Trophoblast cell (in vitro differentiated cells and primary cell): ENCODE measurements around the gene SLC27A5.
A peak's percentile ranks its signal among the peaks of the same experiment; 100 is the strongest.

Experiments used
- DNase-seq, 2 donors: peaks; one replicate each; pipeline ENCODE4 v3.0.0-alpha.2; 2016
- H2AFZ ChIP-seq: 2 replicates; pipeline ENCODE4 v1.6.1; 2013; ENCODE audit warnings: low read length, moderate library complexity, mild to moderate bottlenecking; ENCODE audit not compliant: insufficient read depth, poor library complexity
- H2AK5ac ChIP-seq: 2 replicates; pipeline ENCODE4 v1.6.1; 2013; ENCODE audit warnings: mild to moderate bottlenecking, low read length
- H2BK120ac ChIP-seq: 2 replicates; pipeline ENCODE4 v1.6.1; 2013; ENCODE audit warnings: low read length, mild to moderate bottlenecking, moderate library complexity; ENCODE audit not compliant: insufficient read depth, poor library complexity
- H2BK12ac ChIP-seq: 2 replicates; pipeline ENCODE4 v1.6.1; 2013; ENCODE audit warnings: mild to moderate bottlenecking, low read length, moderate library complexity
- H2BK5ac ChIP-seq: 2 replicates; pipeline ENCODE4 v1.6.1; 2013; ENCODE audit warnings: low read length, low read depth, moderate library complexity, mild to moderate bottlenecking; ENCODE audit not compliant: poor library complexity
- H3K14ac ChIP-seq: 2 replicates; pipeline ENCODE4 v1.6.1; 2013; ENCODE audit warnings: mild to moderate bottlenecking, low read length
- H3K18ac ChIP-seq: 2 replicates; pipeline ENCODE4 v1.6.1; 2013; ENCODE audit warnings: mild to moderate bottlenecking, low read length
- H3K23ac ChIP-seq: 2 replicates; pipeline ENCODE4 v1.6.1; 2013; ENCODE audit warnings: low read length
- H3K27ac ChIP-seq: 2 replicates; pipeline ENCODE4 v1.5.1; 2013; ENCODE audit warnings: low read depth, mild to moderate bottlenecking, inconsistent platforms, low read length, moderate library complexity
- H3K27me3 ChIP-seq: 2 replicates; pipeline ENCODE4 v1.6.1; 2013; ENCODE audit warnings: inconsistent platforms, mild to moderate bottlenecking, low read length, moderate library complexity; ENCODE audit not compliant: insufficient read depth
- H3K36me3 ChIP-seq, 2 experiments: 1 replicate in 1 of 2; 2 replicates in 1 of 2; pipeline ENCODE4 v1.6.1; 2013; ENCODE audit warnings: low read length in 2 of 2, mild to moderate bottlenecking in 2 of 2, moderate library complexity in 1 of 2; ENCODE audit not compliant: insufficient read depth in 2 of 2, control insufficient read depth in 1 of 2
- H3K4ac ChIP-seq: 2 replicates; pipeline ENCODE4 v1.6.1; 2013; ENCODE audit warnings: low read depth, mild to moderate bottlenecking, low read length, moderate library complexity
- H3K4me1 ChIP-seq, 2 experiments: 1 replicate in 1 of 2; 2 replicates in 1 of 2; pipeline ENCODE4 v1.6.1; 2013; ENCODE audit warnings: low read length in 2 of 2, mild to moderate bottlenecking in 2 of 2, moderate library complexity in 1 of 2; ENCODE audit not compliant: insufficient read depth in 2 of 2, control insufficient read depth in 1 of 2
- H3K4me2 ChIP-seq: 2 replicates; pipeline ENCODE4 v1.6.1; 2013; ENCODE audit warnings: inconsistent platforms, mild to moderate bottlenecking, low read length, moderate library complexity
- H3K4me3 ChIP-seq: 2 replicates; pipeline ENCODE4 v1.5.1; 2013; ENCODE audit warnings: mild to moderate bottlenecking, low read depth, low read length, inconsistent platforms
- H3K79me1 ChIP-seq: one replicate; pipeline ENCODE4 v1.6.1; 2013; ENCODE audit warnings: low read length
- H3K79me2 ChIP-seq: 2 replicates; pipeline ENCODE4 v1.6.1; 2013; ENCODE audit warnings: low read length, mild to moderate bottlenecking; ENCODE audit not compliant: control insufficient read depth, insufficient read depth, poor library complexity
- H3K9ac ChIP-seq: 2 replicates; pipeline ENCODE4 v1.6.1; 2013; ENCODE audit warnings: mild to moderate bottlenecking, low read length
- H3K9me3 ChIP-seq: 2 replicates; pipeline ENCODE4 v1.6.1; 2013; ENCODE audit warnings: low read depth, mild to moderate bottlenecking, control low read depth, inconsistent platforms, low read length; ENCODE audit not compliant: insufficient read depth
- H4K12ac ChIP-seq: 2 replicates; pipeline ENCODE4 v1.6.1; 2013; ENCODE audit warnings: low read depth, mild to moderate bottlenecking, low read length, moderate library complexity
- H4K8ac ChIP-seq: 2 replicates; pipeline ENCODE4 v1.6.1; 2013; ENCODE audit warnings: low read depth, mild to moderate bottlenecking, low read length, moderate library complexity
- H4K91ac ChIP-seq: one replicate; pipeline ENCODE4 v1.6.1; 2013; ENCODE audit warnings: low read depth, mild to moderate bottlenecking, low read length, moderate library complexity
- WGBS: extraction: QIAGEN DNeasy Blood & Tissue Kit; methylation state at CpG from one replicate; pipeline ENCODE4 v1.1.7; 2013; ENCODE audit warnings: missing lambda C conversion rate; ENCODE audit not compliant: insufficient read length, insufficient coverage; ENCODE audit errors: extremely low coverage; 5-methylcytosine and 5-hydroxymethylcytosine counted together

SLC27A5 gene

GRCh38 chr19:58469241-58470013 lies 42.4 kb downstream of the SLC27A5 start:
- H2AFZ ChIP-seq = no peak overlapping the region
- peaks cover 36 to 40% of the 10 kb centered on the region in 2 experiments for H3K36me3 ChIP-seq
- no peak overlapping the region for H2BK5ac ChIP-seq
- no peak overlapping the region for H2BK120ac ChIP-seq
- no peak overlapping the region for H2BK12ac ChIP-seq
- no peak overlapping the region for H4K12ac ChIP-seq
- no peak overlapping the region for H2AK5ac ChIP-seq
- no peak overlapping the region for H4K91ac ChIP-seq
- no peak for DNase-seq
- no peak overlapping the region for H3K14ac ChIP-seq
- H3K79me2 ChIP-seq = peaks cover 4% of the 10 kb centered on the region
- no peak overlapping the region for H3K9ac ChIP-seq
- no peak overlapping the region for H3K27ac ChIP-seq
- no peak overlapping the region for H3K18ac ChIP-seq
- H3K4me2 ChIP-seq = no peak overlapping the region
- H4K8ac ChIP-seq = no peak overlapping the region
- no peak overlapping the region for H3K4me3 ChIP-seq
- H3K23ac ChIP-seq = no peak overlapping the region
- H3K79me1 ChIP-seq = no peaks in the 10 kb centered on the region
- H3K9me3 ChIP-seq = no peaks in the 10 kb centered on the region
- no peak overlapping the region for H3K4ac ChIP-seq
- peaks cover 5 to 11% of the 10 kb centered on the region in 2 experiments for H3K4me1 ChIP-seq
- no CpG with 5 or more reads among the region's 17 CpGs for WGBS
- H3K27me3 ChIP-seq = no peaks in the 10 kb centered on the region

- H3K36me3 ChIP-seq = peaks cover 36 to 37% of the 10 kb centered on the region in 2 experiments
- H3K4me1 ChIP-seq = peaks cover 5 to 11% of the 10 kb centered on the region in 2 experiments
- no peaks in the 10 kb centered on the region for H3K79me1 ChIP-seq
- H2BK5ac ChIP-seq = no peak overlapping the region
- H3K4me3 ChIP-seq = peak overlapping the region; percentile 30
- H4K91ac ChIP-seq = no peak overlapping the region
- no peak overlapping the region for H3K23ac ChIP-seq
- H3K4me2 ChIP-seq = peak overlapping the region; percentile 36
- H2AFZ ChIP-seq = no peak overlapping the region
- no peak overlapping the region for H3K14ac ChIP-seq
- peak overlapping the region; percentile 4 for H3K4ac ChIP-seq
- peak in 1 of 2 donors; percentile 29 for DNase-seq
- H3K27me3 ChIP-seq = no peaks in the 10 kb centered on the region
- H4K8ac ChIP-seq = no peak overlapping the region
- H3K27ac ChIP-seq = no peak overlapping the region
- no peak overlapping the region for H2BK12ac ChIP-seq
- WGBS = no CpG with 5 or more reads among the region's 5 CpGs
- H3K9me3 ChIP-seq = no peaks in the 10 kb centered on the region
- H2BK120ac ChIP-seq = no peak overlapping the region
- no peak overlapping the region for H2AK5ac ChIP-seq
- H3K79me2 ChIP-seq = peaks cover 4% of the 10 kb centered on the region
- peak overlapping the region; percentile 54 for H3K9ac ChIP-seq
- H3K18ac ChIP-seq = no peak overlapping the region
- H4K12ac ChIP-seq = no peak overlapping the region
Measured at GRCh38 chr19:58468216-58468839, 43.5 kb downstream of the SLC27A5 start.

GRCh38 chr19:58466760-58467589 lies 44.8 kb downstream of the SLC27A5 start, which contains the start of gene ZNF324:
Gene ZNF324 (plus strand): TSS chr19:58467080. CDS start chr19:58469186, 2,106 bp downstream.
- no peaks in the 10 kb centered on the region for H3K9me3 ChIP-seq
- H2BK120ac ChIP-seq = no peak within 1 kb of the TSS
- peak within 1 kb of the TSS; percentile 87 for H2AFZ ChIP-seq
- H3K23ac ChIP-seq = no peak within 1 kb of the TSS
- peaks cover 5 to 11% of the 10 kb centered on the region in 2 experiments for H3K4me1 ChIP-seq
- peak within 1 kb of the TSS; percentile 34 for H4K12ac ChIP-seq
- H3K14ac ChIP-seq = peak within 1 kb of the TSS; percentile 68
- H3K4ac ChIP-seq = no peak within 1 kb of the TSS
- H3K36me3 ChIP-seq = peaks cover 24 to 26% of the 10 kb centered on the region in 2 experiments
- peaks cover 4% of the 10 kb centered on the region for H3K79me2 ChIP-seq
- WGBS = no CpG with 5 or more reads among the region's 92 CpGs
- H3K4me3 ChIP-seq = peak within 1 kb of the TSS; percentile 96
- peak; percentile 99 for DNase-seq
- H2BK5ac ChIP-seq = no peak within 1 kb of the TSS
- peak within 1 kb of the TSS; percentile 50 for H4K8ac ChIP-seq
- peak within 1 kb of the TSS; percentile 82 for H3K9ac ChIP-seq
- no peak within 1 kb of the TSS for H2BK12ac ChIP-seq
- peak within 1 kb of the TSS; percentile 23 for H3K18ac ChIP-seq
- peak within 1 kb of the TSS; percentile 36 for H3K27ac ChIP-seq
- no peaks in the 10 kb centered on the region for H3K27me3 ChIP-seq
- peak within 1 kb of the TSS; percentile 3 for H2AK5ac ChIP-seq
- H3K79me1 ChIP-seq = no peaks in the 10 kb centered on the region
- H3K4me2 ChIP-seq = peak within 1 kb of the TSS; percentile 96
- peak within 1 kb of the TSS; percentile 60 for H4K91ac ChIP-seq

GRCh38 chr19:58466089-58466759 lies 45.6 kb downstream of the SLC27A5 start:
- Histone ChIP-seq H2BK5ac (no peak overlapping the region), H3K18ac (no peak overlapping the region), H3K4me1 (peaks cover 5 to 11% of the 10 kb centered on the region in 2 experiments), H3K79me1 (no peaks in the 10 kb centered on the region), H3K4me3 (peak overlapping the region; percentile 69), H3K14ac (no peak overlapping the region), H2AFZ (peak overlapping the region; percentile 83), H4K8ac (peak overlapping the region; percentile 50), H3K23ac (no peak overlapping the region), H3K9me3 (no peaks in the 10 kb centered on the region), H2BK120ac (no peak overlapping the region), H3K4me2 (peak overlapping the region; percentile 96), H4K91ac (no peak overlapping the region), H2BK12ac (no peak overlapping the region), H3K36me3 (peaks cover 19 to 20% of the 10 kb centered on the region in 2 experiments), H3K4ac (no peak overlapping the region), H4K12ac (peak overlapping the region; percentile 28), H3K27ac (no peak overlapping the region), H3K79me2 (peaks cover 4% of the 10 kb centered on the region), H2AK5ac (no peak overlapping the region), H3K9ac (peak overlapping the region; percentile 82), H3K27me3 (no peaks in the 10 kb centered on the region)
- DNase-seq = no peak
- no CpG with 5 or more reads among the region's 20 CpGs for WGBS
